SK-N-SH treated with all-trans-retinoic acid at 6 μM for 48 hours (cell line): ENCODE results near the gene TEX55.

Experiments
- ATAC-seq: fragments of 200-7000 bp; cut with Tn5 transposase; 3 replicates; pipeline ENCODE4 v1.9.1; 2020; ENCODE audit warnings: mild to moderate bottlenecking, moderate library complexity
- ARNTL ChIP-seq: fragments of 450-650 bp; formaldehyde crosslinking; IDR thresholded peaks from 2 replicates; pipeline ENCODE4 v1.5.0; 2020; ENCODE audit warnings: low read depth, mild to moderate bottlenecking, moderate library complexity, borderline replicate concordance
- BACH2 ChIP-seq: fragments of 250-450 bp; sonication (Bioruptor Pico); IDR thresholded peaks from 2 replicates; pipeline ENCODE4 v1.9.0; 2021; ENCODE audit warnings: mild to moderate bottlenecking, borderline replicate concordance
- CSDC2 ChIP-seq: fragments of 250-450 bp; sonication (Bioruptor Pico); IDR thresholded peaks from 2 replicates; pipeline ENCODE4 v1.5.0; 2020; ENCODE audit warnings: mild to moderate bottlenecking, moderate library complexity
- ESRRG ChIP-seq: fragments of 250-450 bp; sonication (Bioruptor Pico); IDR thresholded peaks from 2 replicates; pipeline ENCODE4 v1.6.1; 2021; ENCODE audit warnings: mild to moderate bottlenecking
- GLIS3 ChIP-seq: fragments of 250-450 bp; sonication (Bioruptor Pico); IDR thresholded peaks from 2 replicates; pipeline ENCODE4 v1.5.0; 2020; ENCODE audit warnings: mild to moderate bottlenecking, moderate library complexity
- ISL1 ChIP-seq: fragments of 250-450 bp; sonication (Bioruptor Pico); IDR thresholded peaks from 2 replicates; pipeline ENCODE4 v2.1.2; 2022; ENCODE audit warnings: mild to moderate bottlenecking, moderate library complexity
- OSR1 ChIP-seq: fragments of 250-450 bp; sonication (Bioruptor Pico); IDR thresholded peaks from 2 replicates; pipeline ENCODE4 v1.8.0; 2022; ENCODE audit warnings: moderate library complexity, mild to moderate bottlenecking, inconsistent platforms
- PATZ1 ChIP-seq: fragments of 250-450 bp; sonication (Bioruptor Pico); IDR thresholded peaks from 2 replicates; pipeline ENCODE4 v1.8.0; 2020; ENCODE audit warnings: mild to moderate bottlenecking, moderate library complexity, borderline replicate concordance
- TCF4 ChIP-seq: fragments of 250-450 bp; sonication (Bioruptor Pico); IDR thresholded peaks from 2 replicates; pipeline ENCODE4 v1.8.0; 2021; ENCODE audit warnings: mild to moderate bottlenecking, moderate library complexity, borderline replicate concordance
- TOX ChIP-seq: fragments of 250-450 bp; sonication (Bioruptor Pico); IDR thresholded peaks from 2 replicates; pipeline ENCODE4 v1.8.0; 2021; ENCODE audit warnings: mild to moderate bottlenecking, moderate library complexity, borderline replicate concordance
- ZC3H10 ChIP-seq: fragments of 250-450 bp; sonication (Bioruptor Pico); IDR thresholded peaks from 2 replicates; pipeline ENCODE4 v1.5.1; 2021; ENCODE audit warnings: mild to moderate bottlenecking, moderate library complexity
- ZFP3 ChIP-seq: fragments of 250-450 bp; sonication (Bioruptor Pico); IDR thresholded peaks from 2 replicates; pipeline ENCODE4 v1.5.0; 2020; ENCODE audit warnings: mild to moderate bottlenecking, moderate library complexity
- ZFP30 ChIP-seq: fragments of 450-650 bp; formaldehyde crosslinking; IDR thresholded peaks from 2 replicates; pipeline ENCODE4 v1.5.0; 2022; ENCODE audit warnings: mild to moderate bottlenecking, moderate library complexity
- ZNF565 ChIP-seq: fragments of 450-650 bp; formaldehyde crosslinking; conservative IDR thresholded peaks from 2 replicates; pipeline ENCODE4 v1.5.0; 2020; ENCODE audit warnings: low read depth, mild to moderate bottlenecking, moderate library complexity
- ZNF70 ChIP-seq: fragments of 450-650 bp; formaldehyde crosslinking; IDR thresholded peaks from 2 replicates; pipeline ENCODE4 v1.5.0; 2020; ENCODE audit warnings: mild to moderate bottlenecking, moderate library complexity
- ZNF8 ChIP-seq: fragments of 450-650 bp; formaldehyde crosslinking; IDR thresholded peaks from 2 replicates; pipeline ENCODE4 v1.5.0; 2020; ENCODE audit warnings: mild to moderate bottlenecking, moderate library complexity
- TF ChIP-seq, protein P1 (sequence below): fragments of 250-450 bp; sonication (Bioruptor Pico); IDR thresholded peaks from 2 replicates; pipeline ENCODE4 v1.5.0; 2020; ENCODE audit warnings: mild to moderate bottlenecking, moderate library complexity
- TF ChIP-seq, protein P2 (sequence below): fragments of 250-450 bp; sonication (Bioruptor Pico); IDR thresholded peaks from 2 replicates; pipeline ENCODE4 v1.5.1; 2020; ENCODE audit warnings: low read depth, mild to moderate bottlenecking, moderate library complexity
- TF ChIP-seq, protein P3 (sequence below): fragments of 250-450 bp; sonication (Bioruptor Pico); IDR thresholded peaks from 2 replicates; pipeline ENCODE4 v1.5.1; 2021; ENCODE audit warnings: mild to moderate bottlenecking, moderate library complexity
- TF ChIP-seq, protein P4 (sequence below): fragments of 250-450 bp; sonication (Bioruptor Pico); IDR thresholded peaks from 2 replicates; pipeline ENCODE4 v1.8.0; 2021; ENCODE audit warnings: low read depth, mild to moderate bottlenecking, moderate library complexity, borderline replicate concordance

The TEX55 gene

GRCh38 chr3:119149484-119149883, 3.5 kb downstream of the TEX55 start:
- ATAC-seq = no peak
- TF ChIP-seq TCF4 (CRISPR knock-in tag) (no peak), PATZ1 (CRISPR knock-in tag) (no peak), ZNF565 (CRISPR knock-in tag) (no peak), CSDC2 (CRISPR knock-in tag) (no peak), GLIS3 (CRISPR knock-in tag) (no peak), ESRRG (CRISPR knock-in tag) (no peak), TOX (CRISPR knock-in tag) (no peak), BACH2 (no peak), ZFP30 (no peak), OSR1 (CRISPR knock-in tag) (no peak), ZNF8 (no peak)
- TF ChIP-seq, protein P1, sequence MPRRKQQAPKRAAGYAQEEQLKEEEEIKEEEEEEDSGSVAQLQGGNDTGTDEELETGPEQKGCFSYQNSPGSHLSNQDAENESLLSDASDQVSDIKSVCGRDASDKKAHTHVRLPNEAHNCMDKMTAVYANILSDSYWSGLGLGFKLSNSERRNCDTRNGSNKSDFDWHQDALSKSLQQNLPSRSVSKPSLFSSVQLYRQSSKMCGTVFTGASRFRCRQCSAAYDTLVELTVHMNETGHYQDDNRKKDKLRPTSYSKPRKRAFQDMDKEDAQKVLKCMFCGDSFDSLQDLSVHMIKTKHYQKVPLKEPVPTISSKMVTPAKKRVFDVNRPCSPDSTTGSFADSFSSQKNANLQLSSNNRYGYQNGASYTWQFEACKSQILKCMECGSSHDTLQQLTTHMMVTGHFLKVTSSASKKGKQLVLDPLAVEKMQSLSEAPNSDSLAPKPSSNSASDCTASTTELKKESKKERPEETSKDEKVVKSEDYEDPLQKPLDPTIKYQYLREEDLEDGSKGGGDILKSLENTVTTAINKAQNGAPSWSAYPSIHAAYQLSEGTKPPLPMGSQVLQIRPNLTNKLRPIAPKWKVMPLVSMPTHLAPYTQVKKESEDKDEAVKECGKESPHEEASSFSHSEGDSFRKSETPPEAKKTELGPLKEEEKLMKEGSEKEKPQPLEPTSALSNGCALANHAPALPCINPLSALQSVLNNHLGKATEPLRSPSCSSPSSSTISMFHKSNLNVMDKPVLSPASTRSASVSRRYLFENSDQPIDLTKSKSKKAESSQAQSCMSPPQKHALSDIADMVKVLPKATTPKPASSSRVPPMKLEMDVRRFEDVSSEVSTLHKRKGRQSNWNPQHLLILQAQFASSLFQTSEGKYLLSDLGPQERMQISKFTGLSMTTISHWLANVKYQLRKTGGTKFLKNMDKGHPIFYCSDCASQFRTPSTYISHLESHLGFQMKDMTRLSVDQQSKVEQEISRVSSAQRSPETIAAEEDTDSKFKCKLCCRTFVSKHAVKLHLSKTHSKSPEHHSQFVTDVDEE (CRISPR knock-in tag) = no peak

DNA sequence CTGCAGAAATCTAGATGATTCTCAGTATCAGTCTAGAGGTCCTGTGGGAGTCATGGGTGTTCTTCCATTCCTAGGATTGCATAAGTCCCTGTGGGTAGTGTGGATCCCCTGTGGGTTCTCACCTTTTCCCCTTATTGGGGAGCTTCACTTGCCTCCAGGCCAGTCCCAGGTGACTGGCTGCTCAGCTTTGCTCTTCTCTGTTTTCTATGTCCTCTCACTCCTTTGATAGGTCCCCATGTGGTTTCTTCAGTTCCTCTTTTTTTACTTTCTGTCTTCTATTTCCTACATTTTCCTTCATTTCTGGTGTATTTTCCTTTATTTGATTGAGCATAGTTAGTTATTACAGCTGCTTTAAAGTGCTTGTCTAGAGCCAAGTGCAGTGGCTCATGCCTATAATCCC, 10.9 kb downstream of the TEX55 start:
- TF ChIP-seq, protein P1 (CRISPR knock-in tag) = no peak
- TF ChIP-seq, protein P2, sequence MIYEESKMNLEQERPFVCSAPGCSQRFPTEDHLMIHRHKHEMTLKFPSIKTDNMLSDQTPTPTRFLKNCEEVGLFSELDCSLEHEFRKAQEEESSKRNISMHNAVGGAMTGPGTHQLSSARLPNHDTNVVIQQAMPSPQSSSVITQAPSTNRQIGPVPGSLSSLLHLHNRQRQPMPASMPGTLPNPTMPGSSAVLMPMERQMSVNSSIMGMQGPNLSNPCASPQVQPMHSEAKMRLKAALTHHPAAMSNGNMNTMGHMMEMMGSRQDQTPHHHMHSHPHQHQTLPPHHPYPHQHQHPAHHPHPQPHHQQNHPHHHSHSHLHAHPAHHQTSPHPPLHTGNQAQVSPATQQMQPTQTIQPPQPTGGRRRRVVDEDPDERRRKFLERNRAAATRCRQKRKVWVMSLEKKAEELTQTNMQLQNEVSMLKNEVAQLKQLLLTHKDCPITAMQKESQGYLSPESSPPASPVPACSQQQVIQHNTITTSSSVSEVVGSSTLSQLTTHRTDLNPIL (CRISPR knock-in tag) = no peak
- TF ChIP-seq GLIS3 (CRISPR knock-in tag) = no peak
- TF ChIP-seq ZNF8 = no peak
- TF ChIP-seq BACH2 = no peak
- TF ChIP-seq ZFP30 = no peak
- no peak for ATAC-seq

- no peak for ATAC-seq
- TF ChIP-seq, protein P3, sequence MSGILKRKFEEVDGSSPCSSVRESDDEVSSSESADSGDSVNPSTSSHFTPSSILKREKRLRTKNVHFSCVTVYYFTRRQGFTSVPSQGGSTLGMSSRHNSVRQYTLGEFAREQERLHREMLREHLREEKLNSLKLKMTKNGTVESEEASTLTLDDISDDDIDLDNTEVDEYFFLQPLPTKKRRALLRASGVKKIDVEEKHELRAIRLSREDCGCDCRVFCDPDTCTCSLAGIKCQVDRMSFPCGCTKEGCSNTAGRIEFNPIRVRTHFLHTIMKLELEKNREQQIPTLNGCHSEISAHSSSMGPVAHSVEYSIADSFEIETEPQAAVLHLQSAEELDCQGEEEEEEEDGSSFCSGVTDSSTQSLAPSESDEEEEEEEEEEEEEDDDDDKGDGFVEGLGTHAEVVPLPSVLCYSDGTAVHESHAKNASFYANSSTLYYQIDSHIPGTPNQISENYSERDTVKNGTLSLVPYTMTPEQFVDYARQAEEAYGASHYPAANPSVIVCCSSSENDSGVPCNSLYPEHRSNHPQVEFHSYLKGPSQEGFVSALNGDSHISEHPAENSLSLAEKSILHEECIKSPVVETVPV = no peak
- no peak for TF ChIP-seq ZC3H10 (CRISPR knock-in tag)
- no peak for TF ChIP-seq ZNF70 (CRISPR knock-in tag)
- no peak for TF ChIP-seq ZFP3 (CRISPR knock-in tag)
- TF ChIP-seq TOX (CRISPR knock-in tag) = no peak
- no peak for TF ChIP-seq ZNF565 (CRISPR knock-in tag)
- no peak for TF ChIP-seq OSR1 (CRISPR knock-in tag)
- no peak for TF ChIP-seq ARNTL (CRISPR knock-in tag)
- TF ChIP-seq, protein P2 (CRISPR knock-in tag) = no peak
- TF ChIP-seq GLIS3 (CRISPR knock-in tag) = no peak
- TF ChIP-seq, protein P4, sequence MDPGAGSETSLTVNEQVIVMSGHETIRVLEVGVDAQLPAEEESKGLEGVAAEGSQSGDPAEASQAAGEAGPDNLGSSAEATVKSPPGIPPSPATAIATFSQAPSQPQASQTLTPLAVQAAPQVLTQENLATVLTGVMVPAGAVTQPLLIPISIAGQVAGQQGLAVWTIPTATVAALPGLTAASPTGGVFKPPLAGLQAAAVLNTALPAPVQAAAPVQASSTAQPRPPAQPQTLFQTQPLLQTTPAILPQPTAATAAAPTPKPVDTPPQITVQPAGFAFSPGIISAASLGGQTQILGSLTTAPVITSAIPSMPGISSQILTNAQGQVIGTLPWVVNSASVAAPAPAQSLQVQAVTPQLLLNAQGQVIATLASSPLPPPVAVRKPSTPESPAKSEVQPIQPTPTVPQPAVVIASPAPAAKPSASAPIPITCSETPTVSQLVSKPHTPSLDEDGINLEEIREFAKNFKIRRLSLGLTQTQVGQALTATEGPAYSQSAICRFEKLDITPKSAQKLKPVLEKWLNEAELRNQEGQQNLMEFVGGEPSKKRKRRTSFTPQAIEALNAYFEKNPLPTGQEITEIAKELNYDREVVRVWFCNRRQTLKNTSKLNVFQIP = no peak
- TF ChIP-seq BACH2 = no peak
- no peak for TF ChIP-seq ESRRG (CRISPR knock-in tag)
- no peak for TF ChIP-seq ISL1 (CRISPR knock-in tag)
These were observed 12.0 kb downstream of the TEX55 start for GRCh38 chr3:119157971-119158370.
